ENCODE data around the gene LAMTOR2.

DNA sequence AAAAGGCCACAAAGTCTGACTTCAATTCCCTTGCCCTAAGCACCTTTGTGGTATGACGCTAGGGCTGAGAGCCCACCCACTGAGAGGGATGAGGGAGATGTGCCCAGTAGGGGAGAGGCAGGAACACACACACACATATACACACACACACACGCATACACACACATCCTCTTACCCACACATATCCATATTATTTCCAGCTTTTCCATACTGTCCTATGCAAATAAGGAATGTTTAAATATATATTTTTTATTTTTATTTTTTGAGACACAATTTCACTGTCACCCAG lies 9.4 kb downstream of the LAMTOR2 start:
- TF ChIP-seq, protein P1, sequence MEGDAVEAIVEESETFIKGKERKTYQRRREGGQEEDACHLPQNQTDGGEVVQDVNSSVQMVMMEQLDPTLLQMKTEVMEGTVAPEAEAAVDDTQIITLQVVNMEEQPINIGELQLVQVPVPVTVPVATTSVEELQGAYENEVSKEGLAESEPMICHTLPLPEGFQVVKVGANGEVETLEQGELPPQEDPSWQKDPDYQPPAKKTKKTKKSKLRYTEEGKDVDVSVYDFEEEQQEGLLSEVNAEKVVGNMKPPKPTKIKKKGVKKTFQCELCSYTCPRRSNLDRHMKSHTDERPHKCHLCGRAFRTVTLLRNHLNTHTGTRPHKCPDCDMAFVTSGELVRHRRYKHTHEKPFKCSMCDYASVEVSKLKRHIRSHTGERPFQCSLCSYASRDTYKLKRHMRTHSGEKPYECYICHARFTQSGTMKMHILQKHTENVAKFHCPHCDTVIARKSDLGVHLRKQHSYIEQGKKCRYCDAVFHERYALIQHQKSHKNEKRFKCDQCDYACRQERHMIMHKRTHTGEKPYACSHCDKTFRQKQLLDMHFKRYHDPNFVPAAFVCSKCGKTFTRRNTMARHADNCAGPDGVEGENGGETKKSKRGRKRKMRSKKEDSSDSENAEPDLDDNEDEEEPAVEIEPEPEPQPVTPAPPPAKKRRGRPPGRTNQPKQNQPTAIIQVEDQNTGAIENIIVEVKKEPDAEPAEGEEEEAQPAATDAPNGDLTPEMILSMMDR (conservative IDR thresholded peaks at IDR 0.05 in 1 of 2, IDR thresholded peaks at IDR 0.05 in 1 of 2; ENCODE audit: low read depth in 1 of 2, low read length in 2 of 2): no peak
- TF ChIP-seq EZH2 (IDR thresholded peaks at IDR 0.05; ENCODE audit: low read length, missing control alignments): no peak

All from fibroblast of lung (primary cell).